GM18517 (cell line): ENCODE data around the gene EFTUD2.
"Not testable (repeated sequence)": the region's sequence is repeated elsewhere in the genome, so short reads cannot be mapped to it uniquely, and the experiment has no call there.

ENCODE experiments used
- ATAC-seq: cut with Tn5 transposase; IDR thresholded peaks from one replicate; pipeline ENCODE4 v1.9.1; 2021; ENCODE audit warnings: mild to moderate bottlenecking, moderate library complexity; ENCODE audit not compliant: unreplicated experiment

EFTUD2 gene

GRCh38 chr17:44899074-44899782 is at the start of gene EFTUD2:
EFTUD2 (minus strand) TSS chr17:44899445; CDS start chr17:44894521, 4,924 bp downstream.
- peak; percentile 67 for ATAC-seq

- no peak for ATAC-seq
Observed at GRCh38 chr17:44948315-44948795, 49.1 kb upstream of the EFTUD2 start.

GRCh38 chr17:44947461-44948314 is 48.4 kb upstream of the EFTUD2 start, which contains the start of gene KIF18B:
KIF18B (minus strand) TSS chr17:44947773; CDS start chr17:44936344, 11,429 bp downstream.
- ATAC-seq: peak; percentile 91

- ATAC-seq: not testable (repeated sequence)
Observed at GRCh38 chr17:44945652-44946051, 46.4 kb upstream of the EFTUD2 start.

GRCh38 chr17:44942456-44942855 is 43.2 kb upstream of the EFTUD2 start:
- ATAC-seq: no peak

- no peak for ATAC-seq
Observed at GRCh38 chr17:44941712-44942331, 42.6 kb upstream of the EFTUD2 start.

GRCh38 chr17:44940768-44941167 is 41.5 kb upstream of the EFTUD2 start:
- ATAC-seq: no peak

GRCh38 chr17:44940317-44940716 is 41.1 kb upstream of the EFTUD2 start:
- no peak for ATAC-seq

GRCh38 chr17:44935116-44935515 is 35.9 kb upstream of the EFTUD2 start:
- no peak for ATAC-seq

- ATAC-seq: no peak
Observed at GRCh38 chr17:44934745-44935105, 35.5 kb upstream of the EFTUD2 start.

GRCh38 chr17:44933824-44934744 is 34.8 kb upstream of the EFTUD2 start:
- ATAC-seq: no peak

GRCh38 chr17:44932787-44933097 is 33.5 kb upstream of the EFTUD2 start:
- ATAC-seq: no peak

- ATAC-seq: no peak
Observed at GRCh38 chr17:44932096-44932786, 33.0 kb upstream of the EFTUD2 start.

GRCh38 chr17:44931376-44931775 is 32.1 kb upstream of the EFTUD2 start:
- no peak for ATAC-seq

GRCh38 chr17:44930667-44931066 is 31.4 kb upstream of the EFTUD2 start:
- no peak for ATAC-seq

- ATAC-seq: no peak
Observed at GRCh38 chr17:44928950-44929720, 29.9 kb upstream of the EFTUD2 start.

- ATAC-seq: no peak
Observed at GRCh38 chr17:44928136-44928535, 28.9 kb upstream of the EFTUD2 start.

- ATAC-seq: no peak
Observed at GRCh38 chr17:44927696-44928095, 28.5 kb upstream of the EFTUD2 start.

GRCh38 chr17:44926821-44927525 is 27.7 kb upstream of the EFTUD2 start:
- no peak for ATAC-seq
